Measurements from ENCODE around the gene GAP43. TPM values are rescaled to one million over a fixed set of nuclear protein-coding genes. Genes with fewer than 3 reads are reported as not detected.
A peak's percentile ranks its signal among the peaks of the same experiment; 100 is the strongest.

Gene GAP43
- total RNA-seq, 1 donor from 2014 or later, result not detected

GRCh38 chr3:115698851-115699591 lies 75.7 kb downstream of the GAP43 start:
- intact Hi-C loops (cut with micrococcal nuclease), result loop anchor here (10.0 kb wide), 2 partner anchors 116 to 334 kb away; no protein-coding TSS in a partner anchor
- POLR2A ChIA-PET, result no interaction called here
- H3K27ac Mint-ChIP-seq, result no peak overlapping the region
- no peak for DNase-seq
- peaks cover 3% of the 10 kb centered on the region for H3K4me1 Mint-ChIP-seq
- no peaks in the 10 kb centered on the region for H3K36me3 Mint-ChIP-seq (ENCODE audit: low read depth)
- no peaks in the 10 kb centered on the region for H3K27me3 Mint-ChIP-seq
- no peak overlapping the region for H3K4me3 Mint-ChIP-seq
- no peak for TF ChIP-seq CTCF (IDR thresholded peaks at IDR 0.05)
- peak; percentile 14 for ATAC-seq (ENCODE audit: low read depth)
- CTCF ChIA-PET, result no interaction called here
- no peaks in the 10 kb centered on the region for H3K9me3 Mint-ChIP-seq

- ATAC-seq (ENCODE audit: low read depth) (no peak), DNase-seq (no peak)
- intact Hi-C loops (cut with micrococcal nuclease), result loop anchor here (10.0 kb wide), 2 partner anchors 115 to 335 kb away; no protein-coding TSS in a partner anchor
- POLR2A ChIA-PET, result no interaction called here
- H3K27me3 Mint-ChIP-seq, result no peaks in the 10 kb centered on the region
- H3K4me3 Mint-ChIP-seq, result no peak overlapping the region
- CTCF ChIA-PET, result no interaction called here
- no peak overlapping the region for H3K27ac Mint-ChIP-seq
- TF ChIP-seq CTCF (IDR thresholded peaks at IDR 0.05), result no peak
- H3K9me3 Mint-ChIP-seq, result no peaks in the 10 kb centered on the region
- peaks cover 5% of the 10 kb centered on the region for H3K4me1 Mint-ChIP-seq
- no peaks in the 10 kb centered on the region for H3K36me3 Mint-ChIP-seq (ENCODE audit: low read depth)
Observed at GRCh38 chr3:115699706-115700105, 76.4 kb downstream of the GAP43 start.

- DNase-seq, result no peak
- no peak overlapping the region for H3K4me3 Mint-ChIP-seq
- intact Hi-C loops (cut with micrococcal nuclease), result no loop called here
- no peak for TF ChIP-seq CTCF (IDR thresholded peaks at IDR 0.05)
- no peaks in the 10 kb centered on the region for H3K36me3 Mint-ChIP-seq (ENCODE audit: low read depth)
- no peak for ATAC-seq (ENCODE audit: low read depth)
- H3K27me3 Mint-ChIP-seq, result no peaks in the 10 kb centered on the region
- no peak overlapping the region for H3K27ac Mint-ChIP-seq
- POLR2A ChIA-PET, result no interaction called here
- H3K9me3 Mint-ChIP-seq, result no peaks in the 10 kb centered on the region
- CTCF ChIA-PET, result no interaction called here
- peaks cover 7% of the 10 kb centered on the region for H3K4me1 Mint-ChIP-seq
Observed at GRCh38 chr3:115702598-115702997, 79.3 kb downstream of the GAP43 start.

GRCh38 chr3:115704661-115705338 lies 81.5 kb downstream of the GAP43 start:
- POLR2A ChIA-PET, result no interaction called here

More at GRCh38 chr3:115704661-115705338, 81.5 kb downstream of the GAP43 start:
- ATAC-seq (ENCODE audit: low read depth) (peak; percentile 61), DNase-seq (no peak)
- CTCF ChIA-PET, result interaction anchor here (0.9 kb wide), 1 partner anchor 11 kb away, joined by 3 read pairs; no protein-coding TSS in a partner anchor
- Mint-ChIP-seq H3K36me3 (ENCODE audit: low read depth) (no peaks in the 10 kb centered on the region), H3K27me3 (no peaks in the 10 kb centered on the region), H3K4me3 (peak overlapping the region; percentile 3), H3K27ac (no peak overlapping the region), H3K4me1 (peaks cover 4% of the 10 kb centered on the region), H3K9me3 (no peaks in the 10 kb centered on the region)
- intact Hi-C loops (cut with micrococcal nuclease), result no loop called here
- no peak for TF ChIP-seq CTCF (IDR thresholded peaks at IDR 0.05)

All from activated B cell treated with CpG ODN at 0.5 μM for 24 hours (primary cell).